ENCODE measurements around the gene IGSF21.

IGSF21 gene

DNA sequence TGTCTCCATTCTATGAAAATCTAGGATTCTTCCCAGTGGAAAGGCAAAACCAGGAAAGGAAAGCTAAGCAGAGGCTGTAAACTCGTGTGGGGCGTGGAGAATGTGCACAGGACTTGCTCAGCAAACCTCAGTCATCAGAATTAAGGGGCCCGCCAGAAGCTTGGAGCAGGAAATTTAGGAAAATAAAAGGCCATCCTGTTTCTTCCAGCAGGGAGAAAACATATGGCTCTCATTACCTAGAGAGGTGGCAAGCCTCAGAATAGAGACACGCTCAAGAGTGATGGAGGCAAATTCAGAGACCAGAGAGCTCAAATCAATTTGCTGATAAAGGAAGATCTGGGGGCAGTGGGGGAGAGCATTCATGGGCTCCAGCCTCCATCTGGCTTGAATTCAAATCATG lies 221.2 kb downstream of the IGSF21 start:
- Histone ChIP-seq H3K27me3 (ENCODE audit: low read depth, low read length) (0 out of 2 replicates have a peak, but pooled peaks cover 3% of the 10 kb centered on the region), H3K79me2 (ENCODE audit: low read length) (no peaks in the 10 kb centered on the region), H3K27ac (ENCODE audit: low read length) (no peak overlapping the region), H2AFZ (ENCODE audit: low read depth, low read length) (no peak overlapping the region), H3K9me3 (ENCODE audit: insufficient read depth, low read length) (no peaks in the 10 kb centered on the region), H4K20me1 (ENCODE audit: insufficient read depth, low read length) (no peaks in the 10 kb centered on the region), H3K4me2 (ENCODE audit: low read length) (no peak overlapping the region), H3K4me1 (ENCODE audit: low read length) (no peaks in the 10 kb centered on the region), H3K9ac (ENCODE audit: low read length) (no peak overlapping the region), H3K4me3 (ENCODE audit: low read length) (no peak overlapping the region), H3K36me3 (replicated peaks; ENCODE audit: low read depth, low read length) (no peaks in the 10 kb centered on the region)
- TF ChIP-seq EZH2phosphoT487 (IDR thresholded peaks at IDR 0.05; ENCODE audit: low read depth) (no peak), CTCF (IDR thresholded peaks at IDR 0.05; ENCODE audit: low read depth, low read length) (no peak)

DNA sequence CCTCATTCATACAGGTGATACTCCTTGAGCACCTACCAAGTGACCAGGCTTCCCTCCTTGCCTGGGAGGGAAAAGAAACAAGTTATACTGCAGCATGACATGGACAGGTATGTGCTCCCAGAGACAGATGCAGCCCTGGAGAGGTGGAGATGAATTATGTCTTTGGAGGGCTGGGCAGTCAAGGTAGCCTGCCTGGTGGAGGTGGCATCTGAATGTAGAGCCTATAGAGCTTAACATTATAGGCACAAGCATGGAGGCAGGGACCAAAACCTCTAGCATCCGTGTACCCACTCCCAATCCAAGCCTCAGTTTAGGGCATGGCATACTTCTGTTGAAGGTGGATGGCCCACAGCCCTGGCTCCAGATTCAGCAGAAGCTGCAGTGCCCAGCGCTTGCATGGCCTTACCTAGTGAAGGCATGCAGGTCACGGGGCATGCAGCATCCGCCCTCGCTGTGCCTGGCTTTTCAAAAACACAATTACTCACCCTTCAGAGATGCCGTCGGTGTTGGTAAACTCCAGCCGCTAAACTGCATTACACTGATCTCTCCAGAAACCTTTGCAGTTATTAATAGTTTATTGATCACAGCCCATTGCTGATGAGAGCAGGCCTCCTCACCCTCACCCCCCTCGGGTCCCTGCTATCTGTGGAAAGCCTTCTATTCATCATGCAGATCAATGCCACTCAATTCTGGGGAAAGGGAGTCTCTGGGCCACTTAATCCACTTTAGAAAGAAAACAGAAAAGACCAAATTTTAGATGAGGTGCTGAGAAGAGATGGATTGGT lies 222.1 kb downstream of the IGSF21 start:
- Histone ChIP-seq H4K20me1 (ENCODE audit: insufficient read depth, low read length) (no peaks in the 10 kb centered on the region), H3K4me3 (ENCODE audit: low read length) (no peak overlapping the region), H3K9me3 (ENCODE audit: insufficient read depth, low read length) (no peaks in the 10 kb centered on the region), H3K4me1 (ENCODE audit: low read length) (no peaks in the 10 kb centered on the region), H3K79me2 (ENCODE audit: low read length) (no peaks in the 10 kb centered on the region), H3K4me2 (ENCODE audit: low read length) (no peak overlapping the region), H3K36me3 (replicated peaks; ENCODE audit: low read depth, low read length) (no peaks in the 10 kb centered on the region), H3K27ac (ENCODE audit: low read length) (no peak overlapping the region), H2AFZ (ENCODE audit: low read depth, low read length) (no peak overlapping the region), H3K9ac (ENCODE audit: low read length) (no peak overlapping the region), H3K27me3 (ENCODE audit: low read depth, low read length) (0 out of 2 replicates have a peak, but pooled peaks cover 3% of the 10 kb centered on the region)
- TF ChIP-seq EZH2phosphoT487 (IDR thresholded peaks at IDR 0.05; ENCODE audit: low read depth): no peak
- TF ChIP-seq CTCF (IDR thresholded peaks at IDR 0.05; ENCODE audit: low read depth, low read length): no peak

DNA sequence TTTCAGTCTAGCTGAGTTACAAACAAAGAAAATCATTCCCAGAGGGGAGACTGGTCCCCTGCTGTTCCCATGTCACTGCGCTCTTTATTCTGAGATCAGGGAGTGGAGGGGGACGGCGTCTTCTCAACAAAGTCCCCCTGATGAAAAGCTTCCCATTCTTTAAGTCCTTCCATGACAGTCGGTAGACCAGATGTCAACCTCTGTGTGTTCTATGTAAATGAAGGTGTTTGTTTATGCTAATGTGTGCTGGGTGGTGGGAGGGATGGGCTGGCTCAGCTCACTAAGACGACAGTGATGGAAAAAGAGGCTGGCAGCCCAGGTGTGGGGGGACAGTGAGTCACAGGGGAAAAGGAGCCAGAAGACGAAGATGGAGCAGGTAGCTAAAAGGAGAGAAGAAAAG lies 225.0 kb downstream of the IGSF21 start:
- no peak overlapping the region for H3K4me3 ChIP-seq (ENCODE audit: low read length)
- no peak overlapping the region for H3K27ac ChIP-seq (ENCODE audit: low read length)
- H3K9ac ChIP-seq (ENCODE audit: low read length): no peak overlapping the region
- no peaks in the 10 kb centered on the region for H3K36me3 ChIP-seq (replicated peaks; ENCODE audit: low read depth, low read length)
- H3K27me3 ChIP-seq (ENCODE audit: low read depth, low read length): 0 out of 2 replicates have a peak, but pooled peaks cover 3% of the 10 kb centered on the region
- no peaks in the 10 kb centered on the region for H3K9me3 ChIP-seq (ENCODE audit: insufficient read depth, low read length)
- H3K4me2 ChIP-seq (ENCODE audit: low read length): no peak overlapping the region
- TF ChIP-seq CTCF (IDR thresholded peaks at IDR 0.05; ENCODE audit: low read depth, low read length) (no peak), EZH2phosphoT487 (IDR thresholded peaks at IDR 0.05; ENCODE audit: low read depth) (no peak)
- H2AFZ ChIP-seq (ENCODE audit: low read depth, low read length): no peak overlapping the region
- H3K79me2 ChIP-seq (ENCODE audit: low read length): no peaks in the 10 kb centered on the region
- H3K4me1 ChIP-seq (ENCODE audit: low read length): no peaks in the 10 kb centered on the region
- no peaks in the 10 kb centered on the region for H4K20me1 ChIP-seq (ENCODE audit: insufficient read depth, low read length)

GRCh38 chr1:18333220-18333619 lies 225.6 kb downstream of the IGSF21 start:
- H3K27me3 ChIP-seq (ENCODE audit: low read depth, low read length): 0 out of 2 replicates have a peak, but pooled peaks cover 3% of the 10 kb centered on the region
- no peaks in the 10 kb centered on the region for H3K36me3 ChIP-seq (replicated peaks; ENCODE audit: low read depth, low read length)
- no peak overlapping the region for H3K4me3 ChIP-seq (ENCODE audit: low read length)
- no peaks in the 10 kb centered on the region for H3K4me1 ChIP-seq (ENCODE audit: low read length)
- H4K20me1 ChIP-seq (ENCODE audit: insufficient read depth, low read length): no peaks in the 10 kb centered on the region
- no peak overlapping the region for H3K4me2 ChIP-seq (ENCODE audit: low read length)
- no peak overlapping the region for H3K9ac ChIP-seq (ENCODE audit: low read length)
- no peak overlapping the region for H2AFZ ChIP-seq (ENCODE audit: low read depth, low read length)
- no peaks in the 10 kb centered on the region for H3K9me3 ChIP-seq (ENCODE audit: insufficient read depth, low read length)
- H3K79me2 ChIP-seq (ENCODE audit: low read length): no peaks in the 10 kb centered on the region
- no peak overlapping the region for H3K27ac ChIP-seq (ENCODE audit: low read length)
- TF ChIP-seq EZH2phosphoT487 (IDR thresholded peaks at IDR 0.05; ENCODE audit: low read depth) (no peak), CTCF (IDR thresholded peaks at IDR 0.05; ENCODE audit: low read depth, low read length) (no peak)

All from OCI-LY3 (cell line).